ENCODE measurements around the gene PLPP3. TPM values are rescaled to one million over a fixed set of nuclear protein-coding genes. Genes with fewer than 3 reads are reported as not detected.
A peak's percentile ranks its signal among the peaks of the same experiment; 100 is the strongest.

PLPP3 gene
- total and polyA plus RNA-seq, 2 of the 8 experiments (the other 6 are each of a cell fraction or from before 2014, with no cell fraction given), result 33.2 to 42.0 TPM

GRCh38 chr1:56543783-56544612 lies 35.4 kb downstream of the PLPP3 start (continued):
- peak; percentile 93 for TF ChIP-seq CHD7 (IDR thresholded peaks at IDR 0.05; ENCODE audit: insufficient replicate concordance, low read length)
- no peak for TF ChIP-seq TCF12 (IDR thresholded peaks at IDR 0.05; ENCODE audit: low read depth, low read length)
- no peak; a peak in 1 of 3 replicates for TF ChIP-seq EP300 (IDR thresholded peaks at IDR 0.05; ENCODE audit: borderline replicate concordance in 1 of 2, low read depth in 2 of 2, low read length in 2 of 2)
- no peak for TF ChIP-seq SAP30 (IDR thresholded peaks at IDR 0.05; ENCODE audit: insufficient read depth, insufficient replicate concordance, low read length)
- no peak for TF ChIP-seq RFX5 (IDR thresholded peaks at IDR 0.05; ENCODE audit: borderline replicate concordance, low read depth, low read length)
- TF ChIP-seq ATF2 (IDR thresholded peaks at IDR 0.05; ENCODE audit: low read length), result no peak
- TF ChIP-seq SIX5 (IDR thresholded peaks at IDR 0.05; ENCODE audit: low read depth, low read length), result no peak

Measured in H1 (cell line).